ENCODE measurements around the gene SLC24A5.

DNA sequence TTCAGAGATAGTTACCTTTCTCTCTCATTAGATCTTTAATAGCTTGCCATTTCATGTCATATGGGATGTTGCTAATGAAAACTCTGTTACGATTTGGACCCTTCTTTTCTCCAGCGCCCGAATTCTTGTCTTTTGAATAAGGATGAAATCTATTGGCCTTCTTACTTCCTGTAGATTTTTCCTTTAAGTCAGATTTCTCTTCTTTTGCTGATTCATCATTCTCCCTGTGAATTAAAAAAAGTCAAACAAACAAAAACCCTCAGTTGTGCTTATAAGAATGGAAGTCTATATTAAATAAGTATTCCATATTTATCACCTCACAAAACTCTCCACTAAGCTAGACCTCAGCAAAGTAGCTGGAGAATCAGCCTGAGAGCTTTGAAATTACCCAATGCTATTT lies 47.8 kb downstream of the SLC24A5 start:
- TF ChIP-seq TAF1 (IDR thresholded peaks at IDR 0.05; ENCODE audit: borderline replicate concordance, low read depth, low read length): no peak
- TF ChIP-seq HCFC1 (IDR thresholded peaks at IDR 0.05; ENCODE audit: low read length): no peak
- no peak for TF ChIP-seq CHD2 (IDR thresholded peaks at IDR 0.05; ENCODE audit: borderline replicate concordance, low read depth, low read length)
- TF ChIP-seq, protein P1, sequence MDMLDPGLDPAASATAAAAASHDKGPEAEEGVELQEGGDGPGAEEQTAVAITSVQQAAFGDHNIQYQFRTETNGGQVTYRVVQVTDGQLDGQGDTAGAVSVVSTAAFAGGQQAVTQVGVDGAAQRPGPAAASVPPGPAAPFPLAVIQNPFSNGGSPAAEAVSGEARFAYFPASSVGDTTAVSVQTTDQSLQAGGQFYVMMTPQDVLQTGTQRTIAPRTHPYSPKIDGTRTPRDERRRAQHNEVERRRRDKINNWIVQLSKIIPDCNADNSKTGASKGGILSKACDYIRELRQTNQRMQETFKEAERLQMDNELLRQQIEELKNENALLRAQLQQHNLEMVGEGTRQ (IDR thresholded peaks at IDR 0.05; ENCODE audit: borderline replicate concordance, low read depth, low read length): no peak
- TF ChIP-seq SIN3A (IDR thresholded peaks at IDR 0.05; ENCODE audit: low read depth, low read length): no peak
- TF ChIP-seq POLR2A (IDR thresholded peaks at IDR 0.05; ENCODE audit: low read depth, low read length): no peak
- TF ChIP-seq POLR2AphosphoS5 (IDR thresholded peaks at IDR 0.05; ENCODE audit: low read length): no peak
- TF ChIP-seq BRCA1 (IDR thresholded peaks at IDR 0.05; ENCODE audit: low read depth, low read length): no peak
- TF ChIP-seq CTCF (IDR thresholded peaks at IDR 0.05 in 2 of 3, conservative IDR thresholded peaks at IDR 0.05 in 1 of 3; ENCODE audit: control insufficient read depth in 2 of 3, extremely low read depth in 1 of 3, insufficient read depth in 1 of 3, low read depth in 3 of 3, low read length in 3 of 3): no peak

Measured in GM12878 (cell line).